ENCODE data around the gene TCF4.

Gene TCF4

DNA sequence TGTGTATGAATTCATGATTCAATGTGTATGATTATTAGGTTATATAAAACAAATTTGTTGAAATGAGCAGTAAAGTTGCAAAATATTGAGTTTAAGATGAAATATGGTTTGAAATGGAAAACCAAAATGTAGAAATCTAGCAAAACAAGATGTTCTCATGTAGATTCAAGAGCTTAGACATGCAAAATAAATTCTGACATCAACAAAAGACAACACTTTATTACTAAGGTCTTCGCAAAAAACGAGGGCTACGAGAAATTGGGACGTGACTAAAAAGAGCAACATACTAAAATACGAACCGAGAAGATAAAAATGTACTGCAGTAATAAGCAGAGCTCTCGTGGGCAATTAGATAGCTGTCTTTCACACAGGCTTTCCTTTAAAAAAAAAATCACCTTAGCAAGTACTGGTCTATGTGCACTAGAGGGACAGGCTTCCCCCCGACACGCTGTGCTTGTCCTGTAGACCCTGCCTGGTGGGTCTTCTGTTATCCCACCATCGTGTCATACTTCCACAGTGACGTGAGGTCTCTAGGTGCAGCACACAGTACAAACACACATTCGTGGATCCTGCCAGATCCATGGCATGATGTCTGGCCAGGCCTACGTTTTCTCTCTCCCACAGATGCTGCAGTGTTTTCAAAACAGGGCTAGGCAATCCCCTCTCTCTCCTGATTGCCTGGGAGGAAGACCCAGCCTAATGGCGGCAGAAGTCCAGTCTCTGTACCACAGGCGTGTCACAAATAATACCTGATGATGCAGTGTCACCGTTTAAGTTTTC, 240.8 kb downstream of the TCF4 start:
- no peak overlapping the region for H3K4me3 ChIP-seq
- H3K27ac ChIP-seq = no peak overlapping the region

DNA sequence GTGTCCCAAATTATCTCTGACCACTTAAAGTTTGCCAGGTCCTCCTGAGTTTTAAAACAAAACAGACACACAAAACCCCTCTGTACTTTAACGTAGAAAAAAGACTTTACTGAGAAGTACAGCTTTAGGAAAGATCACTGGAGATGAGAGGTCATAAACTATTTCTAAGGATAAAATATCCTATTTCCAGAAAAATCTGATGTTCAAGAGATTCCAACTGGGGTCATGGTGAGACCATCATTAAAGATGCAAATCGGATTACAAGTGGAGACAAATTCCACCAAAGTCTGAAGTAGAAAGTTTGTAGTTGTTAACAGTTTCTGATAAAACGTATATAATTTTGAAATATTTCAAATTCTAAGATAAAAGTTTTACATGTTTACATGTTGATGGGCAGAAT, 241.6 kb downstream of the TCF4 start:
- H3K27ac ChIP-seq = no peak overlapping the region
- no peak overlapping the region for H3K4me3 ChIP-seq

DNA sequence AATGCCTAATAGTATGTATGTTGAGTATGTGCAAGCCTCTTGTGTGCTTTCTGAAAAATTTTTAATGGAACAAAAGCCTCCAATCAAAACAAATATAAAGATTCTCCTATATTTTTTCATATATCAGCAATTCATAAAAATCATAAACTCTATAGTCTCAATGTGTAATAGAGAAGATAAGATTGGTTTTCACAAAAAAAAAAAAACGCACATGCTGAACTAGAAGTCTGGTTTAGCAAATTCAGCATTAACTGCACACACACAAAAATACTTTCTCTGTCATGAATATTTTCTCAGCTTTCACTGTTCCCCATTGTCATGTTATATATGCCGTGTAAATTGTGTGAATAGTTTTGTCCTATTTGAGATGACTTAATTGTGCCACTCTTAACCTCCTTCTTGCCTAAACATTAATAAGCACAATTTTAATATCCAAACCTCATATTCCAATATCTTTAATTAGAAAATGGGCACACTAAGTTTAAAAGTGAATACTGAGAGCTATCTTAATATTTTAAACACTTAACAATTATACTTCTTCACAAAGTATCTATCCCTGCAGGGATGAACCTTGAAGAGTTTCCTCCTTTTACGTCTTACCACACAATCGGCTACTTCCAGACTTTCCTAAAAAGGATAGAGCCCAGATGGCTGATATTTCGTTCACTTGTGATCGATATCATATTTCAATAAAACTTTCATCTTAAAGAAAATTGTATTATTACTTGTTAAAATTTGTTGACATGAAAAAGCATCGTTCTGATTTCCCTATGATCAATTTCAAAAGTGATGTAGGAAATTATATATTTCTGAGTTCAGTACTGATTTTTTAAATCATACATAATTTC, 242.7 kb downstream of the TCF4 start:
- Histone ChIP-seq H3K4me3 (no peak overlapping the region), H3K27ac (no peak overlapping the region)

DNA sequence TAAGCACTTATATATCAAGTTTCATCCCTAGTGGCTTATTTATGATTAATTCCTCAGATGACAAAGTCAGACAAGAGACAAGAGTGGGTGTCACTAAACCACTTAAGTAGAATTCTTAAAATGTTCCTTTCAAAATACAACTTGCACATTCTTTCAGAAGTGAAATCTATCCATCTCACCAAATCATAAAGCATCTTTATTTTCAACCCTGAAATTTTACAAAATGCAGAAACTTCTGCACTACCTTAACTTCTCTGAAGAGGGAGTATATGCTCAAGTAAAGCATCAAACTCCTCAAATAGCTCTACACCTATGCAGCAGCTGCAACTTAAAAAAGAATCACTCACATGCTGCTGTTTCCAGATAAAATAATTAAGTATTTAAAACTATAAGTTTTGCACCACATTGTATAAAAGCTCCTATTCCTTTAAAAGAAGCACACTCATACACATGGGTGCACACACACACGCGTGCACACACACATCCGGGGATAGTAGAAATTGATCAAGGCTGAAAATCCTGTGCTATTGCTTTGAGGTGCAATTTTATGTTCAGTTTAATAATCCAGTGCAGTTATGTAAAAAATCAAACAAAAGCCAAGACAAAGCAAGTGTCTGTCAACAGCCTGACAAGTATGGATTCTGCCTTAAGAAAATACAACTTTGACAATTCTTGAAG, 244.5 kb downstream of the TCF4 start:
- Histone ChIP-seq H3K27ac (peak overlapping the region in 1 of 21 experiments; percentile 29), H3K4me3 (no peak overlapping the region)

GRCh38 chr18:55340998-55341397, 247.0 kb downstream of the TCF4 start:
- no peak overlapping the region for H3K27ac ChIP-seq

DNA sequence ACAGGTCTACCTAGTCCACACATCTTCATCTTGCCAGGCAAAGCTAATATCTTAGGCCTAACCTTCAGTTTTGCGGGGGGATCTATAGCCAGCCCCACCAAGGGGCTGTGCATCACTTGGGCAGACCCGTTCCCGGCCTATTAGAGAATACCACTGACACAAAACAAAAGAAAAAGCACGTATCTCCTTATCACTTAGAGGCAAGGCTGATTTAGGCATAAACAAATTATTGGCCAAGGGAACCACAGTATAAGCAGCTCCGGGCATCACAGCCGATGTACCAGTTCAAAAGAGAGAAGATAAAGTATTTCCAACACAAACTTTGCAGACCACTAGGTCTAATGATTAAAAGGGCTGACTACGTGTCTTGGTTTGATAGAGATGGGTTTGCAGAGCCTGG, 248.0 kb downstream of the TCF4 start:
- no peak overlapping the region for H3K4me3 ChIP-seq
- H3K27ac ChIP-seq = peak overlapping the region in 8 of 21 experiments; percentile 1 to 53 (median 28)

More at GRCh38 chr18:55340998-55341397, 247.0 kb downstream of the TCF4 start:
- no peak overlapping the region for H3K4me3 ChIP-seq

DNA sequence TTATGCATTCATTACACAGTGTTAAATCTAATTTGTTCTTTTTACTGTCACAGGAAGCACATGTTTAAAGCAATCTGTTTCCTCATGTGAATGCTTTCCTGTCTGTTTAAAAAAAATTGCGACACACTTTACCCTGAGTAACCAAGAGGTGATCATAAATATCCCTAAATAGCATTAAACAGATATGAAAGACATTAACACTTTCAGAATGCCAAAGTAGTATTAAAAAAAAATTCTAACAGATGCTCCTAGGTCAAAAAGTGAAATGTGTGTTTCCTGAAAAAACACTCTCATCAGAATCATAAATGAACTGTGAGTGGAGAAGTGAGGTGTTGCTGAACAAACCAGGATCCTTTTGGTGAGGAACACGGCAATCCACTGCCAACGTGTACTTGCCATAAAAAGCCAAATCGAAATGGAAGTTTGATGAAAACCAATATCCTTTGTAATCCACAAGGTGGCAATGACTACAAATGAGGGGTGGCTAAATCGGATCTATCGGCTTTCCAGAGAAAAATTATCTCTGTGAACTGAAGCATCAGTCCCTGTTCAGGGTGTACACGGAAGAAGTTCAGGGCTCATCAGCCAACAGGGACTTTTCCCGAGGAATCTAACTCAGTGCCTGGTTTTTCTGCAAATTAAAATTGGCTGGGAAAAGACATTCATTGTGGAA, 248.9 kb downstream of the TCF4 start:
- H3K27ac ChIP-seq = peak overlapping the region in 14 of 21 experiments; percentile 1 to 79 (median 38)
- no peak overlapping the region for H3K4me3 ChIP-seq

GRCh38 chr18:55337908-55338521, 250.0 kb downstream of the TCF4 start:
- Histone ChIP-seq H3K27ac (peak overlapping the region in 19 of 21 experiments; percentile 2 to 79 (median 48)), H3K4me3 (no peak overlapping the region)

DNA sequence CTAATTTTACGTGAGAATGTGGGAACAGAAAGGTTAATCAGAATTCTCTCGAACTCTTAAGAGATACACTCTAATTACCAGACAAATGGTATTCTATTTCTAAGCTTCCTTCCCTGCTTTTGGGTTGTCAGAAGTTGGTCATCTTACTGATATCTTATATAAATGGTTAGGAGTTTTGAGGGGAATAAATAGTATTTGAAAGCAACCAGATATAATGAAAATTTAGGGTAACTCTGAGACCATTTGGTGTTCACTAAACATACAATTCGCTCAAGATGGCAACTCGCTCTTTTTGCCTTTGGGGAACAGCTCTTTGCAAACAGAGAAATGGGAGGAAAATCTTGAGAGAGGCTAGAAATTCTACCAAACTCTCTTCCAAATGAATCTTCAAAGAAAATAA, 250.9 kb downstream of the TCF4 start:
- Histone ChIP-seq H3K27ac (peak overlapping the region in 4 of 21 experiments; percentile 49 to 79 (median 69)), H3K4me3 (no peak overlapping the region)

DNA sequence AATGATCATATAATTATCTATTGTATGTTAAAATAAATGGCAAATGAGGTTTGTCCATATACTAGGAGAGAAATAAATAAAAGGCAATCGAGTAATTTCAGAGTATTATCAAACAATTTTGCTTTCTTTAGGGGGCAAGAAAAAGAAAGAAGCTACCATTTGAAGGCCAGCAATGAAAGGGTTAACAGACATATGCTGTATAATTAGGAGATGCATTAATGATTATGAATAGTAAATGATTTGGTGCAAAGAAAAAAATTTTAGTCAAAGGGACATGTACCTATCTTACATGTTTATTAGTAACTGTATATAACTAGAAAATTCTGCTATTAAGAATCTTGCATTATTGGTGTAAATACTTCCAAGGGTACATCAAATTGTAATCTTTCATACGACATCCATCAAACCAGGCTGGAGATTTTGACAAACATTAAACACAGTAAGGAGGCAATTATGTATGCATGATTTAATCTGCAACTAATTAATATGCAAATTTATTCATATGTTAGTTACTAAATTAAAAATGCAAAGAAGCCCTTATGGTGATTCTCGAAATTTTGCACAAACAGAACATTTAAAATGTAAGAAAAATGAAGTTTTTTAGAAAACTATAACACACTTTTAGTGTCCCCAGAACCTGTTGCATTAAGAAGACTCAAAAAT, 251.4 kb downstream of the TCF4 start:
- Histone ChIP-seq H3K4me3 (no peak overlapping the region), H3K27ac (peak overlapping the region in 1 of 21 experiments; percentile 59)

DNA sequence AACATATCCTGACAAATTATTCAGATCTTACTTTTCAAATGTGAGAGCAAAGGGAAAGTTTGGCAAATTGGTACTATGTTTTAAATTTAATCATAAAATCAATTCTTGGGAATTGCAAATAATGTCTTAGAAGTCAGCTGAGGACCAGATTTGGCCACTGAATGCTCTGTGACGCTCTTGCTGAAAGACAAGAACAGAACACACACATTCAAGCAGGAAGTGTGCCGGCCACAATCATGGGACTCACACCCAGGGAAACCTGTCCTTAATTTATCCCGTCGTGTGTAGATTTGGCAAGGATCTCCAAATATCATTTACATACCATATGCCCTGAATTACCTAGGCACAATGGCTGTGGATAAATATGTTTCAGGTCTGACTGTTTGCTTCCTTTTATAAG, 253.1 kb downstream of the TCF4 start:
- Histone ChIP-seq H3K4me3 (no peak overlapping the region), H3K27ac (peak overlapping the region in 3 of 21 experiments; percentile 4 to 32 (median 10))

DNA sequence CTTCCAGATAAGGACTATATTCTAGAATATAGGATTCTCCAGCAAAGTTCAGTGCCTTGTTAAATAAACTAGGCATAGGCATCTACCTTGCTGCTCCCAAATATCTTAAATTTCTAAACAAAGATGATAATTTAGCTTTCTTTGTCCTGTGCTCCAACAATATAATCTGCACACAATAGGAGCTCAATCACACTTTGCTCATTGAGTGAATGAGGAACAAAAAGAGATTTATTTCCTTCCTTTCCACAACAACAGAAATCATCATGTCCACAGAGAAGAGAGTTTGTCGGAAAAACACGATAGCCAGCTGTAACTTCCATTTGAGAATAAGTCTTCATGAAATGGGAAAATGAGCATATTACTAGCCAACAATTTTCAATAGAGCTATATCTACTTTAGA, 256.7 kb downstream of the TCF4 start:
- Histone ChIP-seq H3K4me3 (no peak overlapping the region), H3K27ac (peak overlapping the region in 2 of 21 experiments; percentile 6 to 33)

- H3K27ac ChIP-seq = peak overlapping the region in 7 of 21 experiments; percentile 18 to 67 (median 39)
- H3K4me3 ChIP-seq = no peak overlapping the region
Measured at GRCh38 chr18:55328301-55328700, 259.7 kb downstream of the TCF4 start.

- Histone ChIP-seq H3K27ac (peak overlapping the region in 5 of 21 experiments; percentile 35 to 67 (median 52)), H3K4me3 (no peak overlapping the region)
Measured at GRCh38 chr18:55327454-55327853, 260.5 kb downstream of the TCF4 start.

- Histone ChIP-seq H3K27ac (peak overlapping the region in 1 of 21 experiments; percentile 7), H3K4me3 (no peak overlapping the region)
Measured at GRCh38 chr18:55326134-55326533, 261.9 kb downstream of the TCF4 start.

- peak overlapping the region in 8 of 21 experiments; percentile 15 to 93 (median 88) for H3K27ac ChIP-seq
- H3K4me3 ChIP-seq = no peak overlapping the region
Measured at GRCh38 chr18:55324166-55324565, 263.8 kb downstream of the TCF4 start.

DNA sequence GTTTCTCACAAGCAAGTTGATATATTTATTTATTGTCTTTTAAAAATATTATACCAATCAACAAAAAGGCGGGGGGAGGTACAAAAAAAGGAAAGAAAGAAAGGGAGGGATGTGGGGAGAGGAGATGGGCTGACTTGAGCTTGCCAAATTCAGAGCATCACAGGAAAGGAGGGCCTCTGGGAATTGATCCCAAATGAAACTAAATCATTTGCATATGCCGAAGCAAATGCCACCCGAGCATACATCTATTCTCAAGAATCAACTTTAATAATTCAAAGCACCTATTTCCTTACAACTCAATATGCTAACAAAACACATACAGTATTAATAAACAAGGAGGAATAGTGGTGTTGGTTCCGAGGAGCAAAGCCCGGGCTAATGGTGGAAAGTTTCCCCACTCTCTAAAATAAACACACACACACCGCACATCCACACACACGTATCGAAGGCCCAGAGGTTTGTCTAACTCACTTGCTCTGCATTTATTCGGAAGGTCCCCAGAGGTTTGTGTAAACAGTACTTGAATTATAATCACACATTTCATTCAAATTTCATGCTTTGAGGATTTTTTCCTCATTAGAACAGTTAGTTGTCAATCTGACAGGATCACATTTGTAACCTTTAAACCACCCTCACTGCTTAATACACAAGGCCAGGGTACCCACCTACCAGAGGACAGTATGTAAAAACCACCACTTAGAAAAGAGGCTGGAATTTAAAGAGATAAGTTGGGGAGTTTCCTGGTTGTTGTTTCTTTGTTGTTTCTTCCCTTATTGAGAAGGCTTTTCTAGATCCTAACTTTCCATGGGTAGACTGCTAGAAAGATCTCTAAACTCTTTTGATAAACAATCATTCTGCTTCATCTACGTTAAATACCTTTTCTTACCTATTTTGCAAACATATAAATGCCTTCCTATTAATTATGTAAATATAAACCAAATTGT, 264.7 kb downstream of the TCF4 start:
- H3K27ac ChIP-seq = peak overlapping the region in 20 of 21 experiments; percentile 31 to 93 (median 88)

More for the DNA sequence above, 264.7 kb downstream of the TCF4 start:
- peak overlapping the region in 5 of 7 experiments; percentile 45 to 52 (median 47) for H3K4me3 ChIP-seq
